ENCODE results near the gene ZNF319.

ZNF319 gene

DNA sequence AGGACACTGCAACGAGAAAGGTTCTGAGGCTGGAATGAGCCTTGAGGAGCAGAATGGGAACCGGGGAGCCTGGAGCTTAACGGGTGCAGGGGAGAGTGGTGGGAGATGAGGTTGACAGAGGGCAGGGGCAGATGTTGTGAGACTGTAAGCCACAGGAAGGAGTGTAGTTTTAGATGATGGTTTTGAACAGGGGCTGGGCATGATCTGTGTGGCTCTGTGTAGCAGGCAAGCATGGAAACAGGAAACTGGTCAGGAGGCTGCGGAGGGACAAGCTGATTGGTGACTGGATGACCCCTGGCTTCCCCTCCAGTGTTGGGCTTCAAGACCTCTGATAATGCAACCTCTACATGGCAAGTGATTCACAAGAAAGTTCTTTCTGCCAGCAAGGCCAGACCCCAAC, 28.2 kb downstream of the ZNF319 start:
- TF ChIP-seq, protein P1, sequence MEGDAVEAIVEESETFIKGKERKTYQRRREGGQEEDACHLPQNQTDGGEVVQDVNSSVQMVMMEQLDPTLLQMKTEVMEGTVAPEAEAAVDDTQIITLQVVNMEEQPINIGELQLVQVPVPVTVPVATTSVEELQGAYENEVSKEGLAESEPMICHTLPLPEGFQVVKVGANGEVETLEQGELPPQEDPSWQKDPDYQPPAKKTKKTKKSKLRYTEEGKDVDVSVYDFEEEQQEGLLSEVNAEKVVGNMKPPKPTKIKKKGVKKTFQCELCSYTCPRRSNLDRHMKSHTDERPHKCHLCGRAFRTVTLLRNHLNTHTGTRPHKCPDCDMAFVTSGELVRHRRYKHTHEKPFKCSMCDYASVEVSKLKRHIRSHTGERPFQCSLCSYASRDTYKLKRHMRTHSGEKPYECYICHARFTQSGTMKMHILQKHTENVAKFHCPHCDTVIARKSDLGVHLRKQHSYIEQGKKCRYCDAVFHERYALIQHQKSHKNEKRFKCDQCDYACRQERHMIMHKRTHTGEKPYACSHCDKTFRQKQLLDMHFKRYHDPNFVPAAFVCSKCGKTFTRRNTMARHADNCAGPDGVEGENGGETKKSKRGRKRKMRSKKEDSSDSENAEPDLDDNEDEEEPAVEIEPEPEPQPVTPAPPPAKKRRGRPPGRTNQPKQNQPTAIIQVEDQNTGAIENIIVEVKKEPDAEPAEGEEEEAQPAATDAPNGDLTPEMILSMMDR (IDR thresholded peaks at IDR 0.05; ENCODE audit: low read length, missing control alignments): no peak
- no peak for DNase-seq (ENCODE audit: low read depth)
- no peak overlapping the region for H3K4me3 ChIP-seq (replicated peaks; ENCODE audit: low read depth, low read length)

- TF ChIP-seq, protein P1 (IDR thresholded peaks at IDR 0.05; ENCODE audit: low read length, missing control alignments): no peak
- H3K4me3 ChIP-seq (replicated peaks; ENCODE audit: low read depth, low read length): no peak overlapping the region
- DNase-seq (ENCODE audit: low read depth): no peak
Measured at GRCh38 chr16:57971848-57972247, 28.6 kb downstream of the ZNF319 start.

GRCh38 chr16:57970970-57971369, 29.5 kb downstream of the ZNF319 start, which contains the start of gene CNGB1:
Gene CNGB1 (minus strand): TSS chr16:57971128. CDS start chr16:57967286, 3,842 bp downstream.
- no peak within 1 kb of the TSS for H3K4me3 ChIP-seq (replicated peaks; ENCODE audit: low read depth, low read length)
- DNase-seq (ENCODE audit: low read depth): no peak
- TF ChIP-seq, protein P1 (IDR thresholded peaks at IDR 0.05; ENCODE audit: low read length, missing control alignments): no peak

- TF ChIP-seq, protein P1 (IDR thresholded peaks at IDR 0.05; ENCODE audit: low read length, missing control alignments): no peak
- no peak overlapping the region for H3K4me3 ChIP-seq (replicated peaks; ENCODE audit: low read depth, low read length)
- no peak for DNase-seq (ENCODE audit: low read depth)
Measured at GRCh38 chr16:57970319-57970718, 30.2 kb downstream of the ZNF319 start.

DNA sequence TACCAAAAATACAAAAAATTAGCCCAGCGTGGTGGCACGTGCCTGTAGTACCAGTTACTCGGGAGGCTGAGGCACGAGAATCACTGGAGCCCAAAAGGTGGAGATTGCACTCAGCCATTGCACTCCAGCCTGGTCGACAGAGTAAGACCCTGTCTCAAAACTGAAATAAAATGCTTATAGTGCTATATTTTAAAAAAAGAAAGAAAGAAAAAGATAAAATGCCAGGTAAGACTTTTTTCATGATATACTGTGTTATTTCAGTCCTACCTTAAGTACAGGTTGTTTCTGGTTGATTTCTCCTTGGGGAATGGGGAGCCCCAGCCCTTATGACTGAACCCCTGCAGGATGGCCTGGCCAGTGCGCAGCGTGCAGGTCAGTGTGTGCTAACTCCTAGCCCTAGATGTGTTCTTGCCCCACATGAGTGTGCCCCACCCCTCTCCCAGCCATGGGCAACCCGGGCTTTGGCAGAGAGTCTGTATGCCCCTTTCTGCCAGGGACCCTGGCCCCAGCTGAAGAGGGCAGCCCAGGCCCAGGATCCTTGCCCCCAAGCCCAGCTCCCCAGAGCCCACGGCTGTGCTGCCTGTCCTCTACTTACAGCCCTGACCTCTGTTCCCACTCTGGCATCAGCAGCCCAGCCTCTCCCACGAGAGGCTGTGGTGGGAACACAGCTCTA, 30.9 kb downstream of the ZNF319 start:
- H3K4me3 ChIP-seq (replicated peaks; ENCODE audit: low read depth, low read length): no peak overlapping the region
- DNase-seq (ENCODE audit: low read depth): no peak
- TF ChIP-seq, protein P1 (IDR thresholded peaks at IDR 0.05; ENCODE audit: low read length, missing control alignments): no peak

DNA sequence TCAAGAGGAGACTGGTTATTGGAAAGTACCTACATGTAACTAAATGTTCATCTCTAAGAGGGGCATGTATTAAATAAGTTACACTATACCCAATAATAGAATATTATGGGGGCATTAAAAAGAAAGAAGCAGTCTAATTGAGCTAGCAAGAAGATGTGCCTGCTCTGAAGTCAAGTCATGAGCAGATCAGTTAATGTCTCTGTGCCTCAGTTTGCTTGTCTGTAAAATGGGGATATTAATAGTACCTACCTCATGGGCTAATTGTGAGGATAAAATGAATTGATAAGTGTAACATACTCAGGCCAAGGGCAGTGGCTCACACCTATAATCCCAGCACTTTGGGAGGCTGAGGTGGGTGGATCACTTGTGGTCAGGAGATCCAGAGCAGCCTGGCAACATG, 32.6 kb downstream of the ZNF319 start:
- H3K4me3 ChIP-seq (replicated peaks; ENCODE audit: low read depth, low read length): no peak overlapping the region
- no peak for DNase-seq (ENCODE audit: low read depth)
- TF ChIP-seq, protein P1 (IDR thresholded peaks at IDR 0.05; ENCODE audit: low read length, missing control alignments): no peak

DNA sequence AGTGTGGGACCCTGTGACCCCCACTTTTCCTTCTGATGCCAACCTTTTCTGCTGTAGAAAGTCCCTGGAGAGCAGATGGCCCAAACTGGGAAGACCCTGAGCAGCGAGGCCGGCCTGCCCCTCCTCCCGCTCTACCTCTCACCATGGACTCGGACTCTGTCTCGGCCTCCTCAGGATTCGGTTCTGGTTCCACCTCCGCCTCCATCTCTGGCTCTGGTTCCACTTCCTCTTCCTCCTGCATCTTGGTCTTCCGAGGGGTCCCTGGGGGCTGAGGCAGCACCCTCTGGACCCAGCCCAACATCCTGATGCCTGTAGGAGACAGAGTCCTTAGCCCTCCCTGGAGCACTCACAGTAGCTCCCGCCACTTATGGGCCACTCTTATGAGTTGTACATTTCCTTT, 33.5 kb downstream of the ZNF319 start:
- H3K4me3 ChIP-seq (replicated peaks; ENCODE audit: low read depth, low read length): no peak overlapping the region
- DNase-seq (ENCODE audit: low read depth): no peak
- TF ChIP-seq, protein P1 (IDR thresholded peaks at IDR 0.05; ENCODE audit: low read length, missing control alignments): no peak
